H1 (cell line): ENCODE data around the gene GRIA3.
"Not testable (repeated sequence)": the region's sequence is repeated elsewhere in the genome, so short reads cannot be mapped to it uniquely, and the experiment has no call there.

Source experiments
- EP300 ChIP-seq, 2 experiments: IDR thresholded peaks; 1 replicate in 1 of 2; 2 replicates in 1 of 2; pipeline ENCODE4 v1.6.1; 2011 to 2012; ENCODE audit warnings: low read depth in 2 of 2, low read length in 2 of 2, mild to moderate bottlenecking in 2 of 2, borderline replicate concordance in 1 of 2, inconsistent platforms in 1 of 2, moderate library complexity in 1 of 2
- POLR2A ChIP-seq, 2 experiments: IDR thresholded peaks; 1 replicate in 1 of 2; 2 replicates in 1 of 2; pipeline ENCODE4 v1.6.1; 2011; ENCODE audit warnings: low read depth in 2 of 2, low read length in 2 of 2, mild to moderate bottlenecking in 2 of 2; ENCODE audit errors: control extremely low read depth in 1 of 2
- RAD21 ChIP-seq, 2 experiments: IDR thresholded peaks in 1 of 2; conservative IDR thresholded peaks in 1 of 2; 2 replicates each; pipeline ENCODE4 v1.6.1; 2011; ENCODE audit warnings: low read depth in 2 of 2, low read length in 2 of 2, improper control_type of control experiment in 1 of 2, inconsistent platforms in 1 of 2, mild to moderate bottlenecking in 1 of 2, moderate library complexity in 1 of 2
- RFX5 ChIP-seq: IDR thresholded peaks from 2 replicates; pipeline ENCODE4 v1.6.1; 2011; ENCODE audit warnings: low read depth, low read length, improper control_type of control experiment, borderline replicate concordance
- TAF1 ChIP-seq: IDR thresholded peaks from 2 replicates; pipeline ENCODE4 v1.6.1; 2011; ENCODE audit warnings: mild to moderate bottlenecking, low read depth, low read length
- TF ChIP-seq, protein P1 (sequence below): IDR thresholded peaks from 2 replicates; pipeline ENCODE4 v1.6.1; 2011; ENCODE audit warnings: low read length, improper control_type of control experiment
- TF ChIP-seq, protein P2 (sequence below): IDR thresholded peaks from 2 replicates; pipeline ENCODE4 v1.6.1; 2012; ENCODE audit warnings: low read length, inconsistent platforms
- TF ChIP-seq, protein P3 (sequence below), 3 experiments: IDR thresholded peaks; 1 replicate in 2 of 3; 2 replicates in 1 of 3; pipeline versions ENCODE4 v1.5.1 to v1.6.1; 2011; ENCODE audit warnings: low read length in 3 of 3, mild to moderate bottlenecking in 3 of 3, inconsistent platforms in 2 of 3, low read depth in 1 of 3, moderate library complexity in 1 of 3; ENCODE audit not compliant: insufficient read depth in 1 of 3; ENCODE audit errors: control extremely low read depth in 1 of 3
- TF ChIP-seq, protein P4 (sequence below): IDR thresholded peaks from 2 replicates; pipeline ENCODE4 v1.6.1; 2011; ENCODE audit warnings: low read depth, mild to moderate bottlenecking, low read length; ENCODE audit not compliant: insufficient read depth

DNA sequence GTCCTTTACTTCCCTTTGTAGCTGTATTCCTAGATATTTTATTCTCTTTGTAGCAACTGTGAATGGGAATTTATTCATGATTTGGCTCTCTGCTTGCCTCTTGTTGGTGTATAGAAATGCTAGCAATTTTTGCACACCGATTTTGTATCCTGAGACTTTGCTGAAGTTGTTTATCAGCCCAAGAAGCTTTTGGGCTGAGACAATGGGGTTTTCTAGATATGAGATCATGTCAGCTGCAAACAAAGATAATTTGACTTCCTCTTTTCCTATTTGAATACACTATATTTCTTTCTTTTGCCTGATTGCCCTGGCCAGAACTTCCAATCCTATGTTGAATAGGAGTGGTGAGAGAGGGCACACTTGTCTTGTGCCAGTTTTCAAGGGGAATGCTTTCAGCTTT is 346.6 kb downstream of the GRIA3 start:
- TF ChIP-seq, protein P1, sequence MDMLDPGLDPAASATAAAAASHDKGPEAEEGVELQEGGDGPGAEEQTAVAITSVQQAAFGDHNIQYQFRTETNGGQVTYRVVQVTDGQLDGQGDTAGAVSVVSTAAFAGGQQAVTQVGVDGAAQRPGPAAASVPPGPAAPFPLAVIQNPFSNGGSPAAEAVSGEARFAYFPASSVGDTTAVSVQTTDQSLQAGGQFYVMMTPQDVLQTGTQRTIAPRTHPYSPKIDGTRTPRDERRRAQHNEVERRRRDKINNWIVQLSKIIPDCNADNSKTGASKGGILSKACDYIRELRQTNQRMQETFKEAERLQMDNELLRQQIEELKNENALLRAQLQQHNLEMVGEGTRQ = not testable (repeated sequence)
- TF ChIP-seq, protein P2, sequence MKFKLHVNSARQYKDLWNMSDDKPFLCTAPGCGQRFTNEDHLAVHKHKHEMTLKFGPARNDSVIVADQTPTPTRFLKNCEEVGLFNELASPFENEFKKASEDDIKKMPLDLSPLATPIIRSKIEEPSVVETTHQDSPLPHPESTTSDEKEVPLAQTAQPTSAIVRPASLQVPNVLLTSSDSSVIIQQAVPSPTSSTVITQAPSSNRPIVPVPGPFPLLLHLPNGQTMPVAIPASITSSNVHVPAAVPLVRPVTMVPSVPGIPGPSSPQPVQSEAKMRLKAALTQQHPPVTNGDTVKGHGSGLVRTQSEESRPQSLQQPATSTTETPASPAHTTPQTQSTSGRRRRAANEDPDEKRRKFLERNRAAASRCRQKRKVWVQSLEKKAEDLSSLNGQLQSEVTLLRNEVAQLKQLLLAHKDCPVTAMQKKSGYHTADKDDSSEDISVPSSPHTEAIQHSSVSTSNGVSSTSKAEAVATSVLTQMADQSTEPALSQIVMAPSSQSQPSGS = not testable (repeated sequence)
- TF ChIP-seq, protein P3, sequence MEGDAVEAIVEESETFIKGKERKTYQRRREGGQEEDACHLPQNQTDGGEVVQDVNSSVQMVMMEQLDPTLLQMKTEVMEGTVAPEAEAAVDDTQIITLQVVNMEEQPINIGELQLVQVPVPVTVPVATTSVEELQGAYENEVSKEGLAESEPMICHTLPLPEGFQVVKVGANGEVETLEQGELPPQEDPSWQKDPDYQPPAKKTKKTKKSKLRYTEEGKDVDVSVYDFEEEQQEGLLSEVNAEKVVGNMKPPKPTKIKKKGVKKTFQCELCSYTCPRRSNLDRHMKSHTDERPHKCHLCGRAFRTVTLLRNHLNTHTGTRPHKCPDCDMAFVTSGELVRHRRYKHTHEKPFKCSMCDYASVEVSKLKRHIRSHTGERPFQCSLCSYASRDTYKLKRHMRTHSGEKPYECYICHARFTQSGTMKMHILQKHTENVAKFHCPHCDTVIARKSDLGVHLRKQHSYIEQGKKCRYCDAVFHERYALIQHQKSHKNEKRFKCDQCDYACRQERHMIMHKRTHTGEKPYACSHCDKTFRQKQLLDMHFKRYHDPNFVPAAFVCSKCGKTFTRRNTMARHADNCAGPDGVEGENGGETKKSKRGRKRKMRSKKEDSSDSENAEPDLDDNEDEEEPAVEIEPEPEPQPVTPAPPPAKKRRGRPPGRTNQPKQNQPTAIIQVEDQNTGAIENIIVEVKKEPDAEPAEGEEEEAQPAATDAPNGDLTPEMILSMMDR (IDR thresholded peaks at IDR 0.05; ENCODE audit: control extremely low read depth in 1 of 3, insufficient read depth in 1 of 3, low read depth in 1 of 3, low read length in 3 of 3) = not testable (repeated sequence)
- not testable (repeated sequence) for TF ChIP-seq RFX5; POLR2A (IDR thresholded peaks at IDR 0.05; ENCODE audit: control extremely low read depth in 1 of 2, low read depth in 2 of 2, low read length in 2 of 2); EP300 (IDR thresholded peaks at IDR 0.05; ENCODE audit: borderline replicate concordance in 1 of 2, low read depth in 2 of 2, low read length in 2 of 2); TAF1; RAD21 (IDR thresholded peaks at IDR 0.05 in 1 of 2, conservative IDR thresholded peaks at IDR 0.05 in 1 of 2; ENCODE audit: low read depth in 2 of 2, low read length in 2 of 2)
- TF ChIP-seq, protein P4, sequence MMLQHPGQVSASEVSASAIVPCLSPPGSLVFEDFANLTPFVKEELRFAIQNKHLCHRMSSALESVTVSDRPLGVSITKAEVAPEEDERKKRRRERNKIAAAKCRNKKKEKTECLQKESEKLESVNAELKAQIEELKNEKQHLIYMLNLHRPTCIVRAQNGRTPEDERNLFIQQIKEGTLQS = not testable (repeated sequence)
